Measurements from ENCODE around the gene MRPS34. TPM values are rescaled to one million over a fixed set of nuclear protein-coding genes. Genes with fewer than 3 reads are reported as not detected.

Gene MRPS34
- total RNA-seq, 4 donors from 2014 or later: 34.1 to 62.4 (median 57.2) TPM

DNA sequence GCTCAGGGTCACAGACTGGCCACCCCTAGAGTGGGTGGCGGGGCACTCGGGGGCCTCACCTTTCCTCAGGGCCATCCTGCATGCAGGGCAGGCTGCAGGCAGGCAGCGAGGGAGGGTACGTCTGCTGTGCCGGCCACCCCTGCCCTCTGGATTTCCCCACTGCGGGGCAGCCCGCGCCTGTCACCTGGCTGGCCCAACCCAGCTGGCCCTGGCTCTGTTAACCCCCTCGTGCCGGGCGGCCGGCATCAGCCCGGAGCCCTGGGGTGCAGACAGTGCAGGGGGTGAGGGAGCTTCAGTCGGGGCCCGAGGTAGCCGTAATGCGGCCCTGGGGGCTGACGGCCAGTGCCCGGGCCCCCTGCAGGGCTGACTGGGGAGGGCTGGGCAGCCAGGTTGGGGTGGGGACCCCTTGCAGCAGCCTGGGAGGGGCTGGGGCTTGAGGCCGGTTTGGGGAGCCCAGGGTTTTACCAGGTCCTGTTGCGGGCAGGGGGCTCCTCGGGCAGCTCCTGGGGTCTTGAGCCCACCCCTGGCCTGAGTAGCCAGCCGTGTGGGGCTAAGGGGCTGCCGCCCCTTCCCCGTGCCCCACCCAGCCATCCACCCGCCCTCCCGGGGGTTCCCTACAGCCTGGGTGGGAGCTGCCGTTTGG, 20.8 kb upstream of the MRPS34 start, which contains the start of gene IGFALS:
Gene IGFALS (minus strand): TSS at position 128 of the 643 bp plus-strand sequence. CDS start 53 bp downstream, at position 75.
- TF ChIP-seq, protein P1, sequence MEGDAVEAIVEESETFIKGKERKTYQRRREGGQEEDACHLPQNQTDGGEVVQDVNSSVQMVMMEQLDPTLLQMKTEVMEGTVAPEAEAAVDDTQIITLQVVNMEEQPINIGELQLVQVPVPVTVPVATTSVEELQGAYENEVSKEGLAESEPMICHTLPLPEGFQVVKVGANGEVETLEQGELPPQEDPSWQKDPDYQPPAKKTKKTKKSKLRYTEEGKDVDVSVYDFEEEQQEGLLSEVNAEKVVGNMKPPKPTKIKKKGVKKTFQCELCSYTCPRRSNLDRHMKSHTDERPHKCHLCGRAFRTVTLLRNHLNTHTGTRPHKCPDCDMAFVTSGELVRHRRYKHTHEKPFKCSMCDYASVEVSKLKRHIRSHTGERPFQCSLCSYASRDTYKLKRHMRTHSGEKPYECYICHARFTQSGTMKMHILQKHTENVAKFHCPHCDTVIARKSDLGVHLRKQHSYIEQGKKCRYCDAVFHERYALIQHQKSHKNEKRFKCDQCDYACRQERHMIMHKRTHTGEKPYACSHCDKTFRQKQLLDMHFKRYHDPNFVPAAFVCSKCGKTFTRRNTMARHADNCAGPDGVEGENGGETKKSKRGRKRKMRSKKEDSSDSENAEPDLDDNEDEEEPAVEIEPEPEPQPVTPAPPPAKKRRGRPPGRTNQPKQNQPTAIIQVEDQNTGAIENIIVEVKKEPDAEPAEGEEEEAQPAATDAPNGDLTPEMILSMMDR (IDR thresholded peaks at IDR 0.05; ENCODE audit: low read depth): no peak

DNA sequence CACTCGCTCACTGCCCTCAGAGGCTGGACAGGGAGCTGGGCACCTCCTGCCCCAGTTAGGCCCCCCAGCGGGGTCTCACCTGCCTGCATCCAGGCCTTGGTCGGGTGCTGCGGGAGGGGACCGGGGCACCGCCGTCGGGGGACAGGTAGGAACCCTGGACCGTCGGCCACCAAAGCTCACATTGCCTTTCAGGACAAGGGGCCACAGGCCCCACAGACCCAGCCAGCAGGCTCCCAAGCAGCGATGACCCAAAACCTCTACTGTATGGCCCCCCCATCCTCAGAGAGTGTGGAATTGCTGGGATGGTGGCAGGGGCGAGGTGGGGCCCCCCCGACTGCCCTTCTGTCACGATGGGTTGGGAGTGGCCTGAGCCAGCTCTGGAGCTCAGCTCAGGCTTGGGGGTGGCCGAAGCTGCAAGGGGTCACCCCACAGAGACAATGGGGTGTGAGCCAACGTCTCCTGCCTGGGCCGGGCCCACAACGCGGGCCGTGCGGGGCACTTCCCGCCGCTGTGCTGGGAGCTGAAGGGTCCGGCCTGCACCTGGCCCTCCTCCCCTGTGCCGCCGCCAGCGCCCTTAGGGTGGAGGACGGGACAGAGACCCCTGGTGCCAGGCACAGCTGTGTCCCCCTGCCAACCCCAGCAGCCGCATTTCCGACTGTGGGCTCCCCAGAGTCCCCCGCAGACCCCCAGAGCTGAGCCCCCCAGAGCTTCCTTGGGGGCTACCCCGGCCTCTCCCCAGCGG, 20.1 kb upstream of the MRPS34 start:
- TF ChIP-seq, protein P1 (IDR thresholded peaks at IDR 0.05; ENCODE audit: low read depth): no peak

DNA sequence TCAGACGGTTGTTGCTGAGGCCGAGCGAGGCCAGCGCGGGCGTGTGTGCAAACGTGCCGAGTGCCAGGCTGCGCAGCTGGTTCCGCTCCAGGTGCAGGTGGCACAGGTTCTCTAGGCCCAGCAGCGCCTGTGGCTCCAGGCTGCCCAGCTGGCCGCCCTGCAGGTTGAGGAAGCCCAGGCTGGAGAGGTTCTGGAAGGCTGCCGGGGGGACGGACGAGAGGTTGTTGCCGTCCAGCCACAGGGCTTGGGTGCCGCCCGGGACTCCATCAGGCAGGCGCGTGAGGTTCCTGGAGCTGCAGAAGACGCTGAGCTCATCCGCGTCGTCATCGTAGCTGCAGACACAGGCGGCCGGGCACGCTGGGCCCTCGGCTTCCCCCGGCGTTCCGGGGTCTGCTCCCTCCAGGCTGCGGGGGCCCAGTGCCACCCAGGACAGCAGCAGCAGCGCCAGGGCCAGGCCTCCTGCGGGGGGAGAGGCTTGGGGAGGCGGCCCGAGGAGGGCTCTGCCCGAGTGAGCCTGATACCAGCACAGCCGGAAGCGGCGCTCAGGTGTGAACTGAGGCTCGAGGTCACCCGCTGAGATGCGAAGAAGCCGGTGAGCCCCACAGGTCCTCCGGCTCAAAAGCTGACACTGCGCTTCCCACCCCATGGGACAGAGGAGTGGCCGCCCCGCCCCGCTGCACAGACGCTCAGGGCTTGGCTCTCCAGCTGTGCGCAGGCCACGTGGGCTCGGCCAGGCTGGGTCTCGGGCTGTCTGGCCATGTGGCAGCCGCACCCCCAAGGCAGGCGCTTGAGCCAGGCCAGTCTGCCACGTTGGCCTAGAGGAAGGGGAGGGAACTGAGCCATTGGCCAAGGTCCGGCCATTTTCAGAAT, 19.2 kb upstream of the MRPS34 start:
- TF ChIP-seq, protein P1 (IDR thresholded peaks at IDR 0.05; ENCODE audit: low read depth): no peak

DNA sequence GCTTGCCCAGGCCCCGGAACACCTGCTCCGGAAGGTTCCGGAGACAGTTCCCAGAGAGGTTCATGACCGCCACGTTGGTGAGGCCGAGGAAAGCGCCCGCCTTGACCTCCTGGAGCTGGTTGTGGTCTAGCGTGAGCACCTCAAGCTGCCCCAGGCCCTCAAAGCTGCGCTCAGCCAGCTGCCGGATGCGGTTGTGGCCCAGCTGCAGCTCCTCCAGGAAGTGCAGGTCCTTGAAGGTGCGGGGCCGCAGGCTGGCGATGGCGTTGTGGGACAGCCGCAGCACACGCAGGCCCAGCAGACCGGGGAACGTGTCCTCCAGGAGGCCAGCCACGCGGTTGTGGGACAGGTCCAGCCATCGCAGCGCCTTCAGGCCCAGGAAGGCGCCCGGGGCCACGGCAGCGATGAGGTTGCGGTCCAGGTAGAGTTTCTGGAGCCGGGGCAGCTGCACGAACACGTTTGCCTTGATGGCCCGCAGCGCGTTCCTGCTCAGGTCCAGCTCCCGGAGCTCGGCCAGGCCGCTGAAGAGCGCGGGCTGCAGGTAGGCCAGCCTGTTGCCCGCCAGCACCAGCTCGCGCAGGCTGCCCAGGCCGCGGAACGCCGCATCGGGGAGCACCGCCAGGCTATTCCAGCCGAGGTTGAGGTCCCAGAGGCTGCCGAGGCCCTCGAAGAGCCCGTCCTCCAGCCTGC, 18.5 kb upstream of the MRPS34 start:
- TF ChIP-seq, protein P1 (IDR thresholded peaks at IDR 0.05; ENCODE audit: low read depth): no peak

DNA sequence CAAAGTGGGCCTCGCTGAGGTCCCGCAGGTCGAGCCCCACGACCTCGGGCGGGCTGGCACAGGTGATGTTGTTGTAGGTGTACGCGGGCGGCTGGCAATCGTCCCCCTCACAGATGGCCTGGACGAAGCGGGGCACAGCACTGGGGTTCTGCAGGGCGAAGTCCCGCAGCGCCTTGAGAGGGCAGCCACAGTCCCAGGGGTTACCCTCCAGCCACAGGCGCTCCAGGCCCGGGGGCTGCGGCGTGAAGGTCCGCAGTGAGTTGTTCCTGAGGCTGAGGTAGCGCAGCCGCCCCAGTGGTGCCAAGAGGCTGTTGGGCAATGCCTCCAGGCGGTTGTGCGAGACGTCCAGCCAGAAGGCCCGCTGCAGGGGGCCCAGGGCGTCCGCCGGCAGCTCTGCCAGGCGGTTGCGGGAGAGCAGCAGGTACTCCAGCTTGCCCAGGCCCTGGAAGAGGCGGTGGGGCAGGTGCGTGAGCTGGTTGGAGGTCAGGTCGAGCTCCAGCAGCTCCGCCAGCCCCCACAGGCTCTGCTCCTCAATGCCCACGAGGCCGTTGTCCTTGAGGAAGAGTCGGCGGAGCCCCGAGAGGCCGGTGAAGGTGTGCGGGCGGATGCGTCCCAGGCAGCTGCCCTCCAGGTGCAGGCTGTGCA, 17.8 kb upstream of the MRPS34 start:
- TF ChIP-seq, protein P1 (IDR thresholded peaks at IDR 0.05; ENCODE audit: low read depth): no peak

DNA sequence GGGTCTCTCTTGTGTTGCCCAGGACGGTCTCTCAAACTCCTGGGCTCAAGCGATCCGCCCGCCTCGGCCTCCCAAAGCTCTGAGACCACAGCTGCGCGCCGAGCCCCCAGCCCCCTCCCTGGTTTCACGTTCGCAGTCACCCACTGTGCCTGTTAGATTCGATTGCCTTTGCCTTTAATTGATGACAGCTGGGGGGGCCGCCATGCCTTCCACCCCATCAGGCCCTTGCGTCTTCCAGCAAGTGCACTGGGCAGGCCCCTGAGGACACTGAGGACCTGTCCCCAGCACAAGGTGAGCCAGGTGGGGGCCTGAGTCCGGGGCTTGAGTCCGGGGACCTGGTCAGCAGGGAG, 17.3 kb upstream of the MRPS34 start:
- TF ChIP-seq, protein P1 (IDR thresholded peaks at IDR 0.05; ENCODE audit: low read depth): no peak

Measured in subcutaneous adipose tissue (tissue), 4 donors.